K562 (cell line): Measurements from ENCODE around the gene ZCCHC8. TPM values are rescaled to one million over a fixed set of nuclear protein-coding genes. Genes with fewer than 3 reads are reported as not detected.

Source experiments
- CHD2 ChIP-seq: IDR thresholded peaks from 2 replicates; pipeline ENCODE4 v1.6.1; 2011; ENCODE audit warnings: low read depth, low read length
- DMBX1 ChIP-seq: fragments of 250-450 bp; sonication (Bioruptor Pico); IDR thresholded peaks from 2 replicates; pipeline ENCODE4 v1.8.0; 2022; ENCODE audit warnings: inconsistent platforms, mild to moderate bottlenecking, moderate library complexity, borderline replicate concordance
- ELF4 ChIP-seq: fragments of 450-650 bp; formaldehyde crosslinking; IDR thresholded peaks from 2 replicates; pipeline ENCODE4 v1.4.0; 2022; ENCODE audit warnings: missing genetic modification characterization
- MYBL2 ChIP-seq, 2 experiments: fragments of 450-650 bp in 1 of 2; sonication (generic) in 1 of 2; formaldehyde crosslinking in 1 of 2; IDR thresholded peaks; 2 replicates each; pipeline versions ENCODE4 v1.6.1 to v1.8.1; 2017 to 2022; ENCODE audit warnings: borderline replicate concordance in 1 of 2, inconsistent platforms in 1 of 2, low read depth in 1 of 2, mild to moderate bottlenecking in 1 of 2, missing genetic modification reagents in 1 of 2, moderate library complexity in 1 of 2
- MYNN ChIP-seq, 2 experiments: sonication (generic); formaldehyde crosslinking in 1 of 2; IDR thresholded peaks; 2 replicates each; pipeline versions ENCODE4 v1.5.0 to v1.6.1; 2016 to 2020; ENCODE audit warnings: antibody characterized with exemption in 1 of 2, missing genetic modification reagents in 1 of 2
- NFXL1 ChIP-seq: fragments of 450-650 bp; formaldehyde crosslinking; IDR thresholded peaks from 2 replicates; pipeline ENCODE4 v1.4.0; 2021; ENCODE audit warnings: mild to moderate bottlenecking
- POLR2A ChIP-seq: fragments of 450-650 bp; conservative IDR thresholded peaks from 2 replicates; pipeline ENCODE4 v1.6.1; 2016
- SNIP1 ChIP-seq: fragments of 450-650 bp; IDR thresholded peaks from 2 replicates; pipeline ENCODE4 v1.7.1; 2017; ENCODE audit warnings: low read depth, mild to moderate bottlenecking
- SUPT5H ChIP-seq: fragments of 450-650 bp; IDR thresholded peaks from 2 replicates; pipeline ENCODE4 v1.6.1; 2016
- polyA plus RNA-seq, 8 experiments: library from polyadenylated mRNA; depleted of rRNA in 4 of 8; stranded (reverse) in 5 of 8; unstranded in 3 of 8; fragments of >200 nt; fragmentation: Nextera tagmentation in 2 of 8; fragmentation: Illumina TruSeq in 1 of 8; extraction: Ambion mirVana in 2 of 8; extraction: Trizol in 1 of 8; gene quantifications; 2 replicates each; pipeline versions ENCODE4 v1.2.1 to v1.2.3, GENCODE V29; 2011 to 2014; ENCODE audit warnings: inconsistent platforms in 1 of 8, missing spikeins in 1 of 8
- total RNA-seq, 7 experiments: library from RNA; depleted of rRNA in 6 of 7; stranded (reverse); fragments of >200 nt in 6 of 7; fragmentation: Illumina TruSeq in 2 of 7; extraction: Trizol in 2 of 7; gene quantifications; 2 replicates each; pipeline versions ENCODE4 v1.2.1 to v1.2.3, GENCODE V29; 2011 to 2021; ENCODE audit warnings: low replicate concordance in 1 of 7
- TF ChIP-seq, protein P1 (sequence below): sonication (generic); IDR thresholded peaks from 2 replicates; pipeline ENCODE4 v1.6.1; 2016
- TF ChIP-seq, protein P2 (sequence below): fragments of 450-650 bp; IDR thresholded peaks from 2 replicates; pipeline ENCODE4 v1.7.0; 2016; ENCODE audit warnings: borderline replicate concordance
- TF ChIP-seq, protein P3 (sequence below), 3 experiments: fragments of 200-800 bp in 1 of 3; fragments of 250-450 bp in 1 of 3; fragments of 450-650 bp in 1 of 3; sonication (Bioruptor Pico) in 1 of 3; sonication (Bioruptor generic) in 1 of 3; formaldehyde crosslinking in 1 of 3; IDR thresholded peaks; 2 replicates each; pipeline versions ENCODE4 v1.6.1 to v1.8.0; 2016 to 2022; ENCODE audit warnings: mild to moderate bottlenecking in 2 of 3, missing genetic modification characterization in 2 of 3, missing compliant biosample characterization in 1 of 3, moderate library complexity in 1 of 3
- TF ChIP-seq, protein P4 (sequence below): fragments of 250-450 bp; sonication (Bioruptor Pico); IDR thresholded peaks from 2 replicates; pipeline ENCODE4 v1.8.0; 2022; ENCODE audit warnings: moderate library complexity, mild to moderate bottlenecking, inconsistent platforms
- TF ChIP-seq, protein P5 (sequence below): fragments of 450-650 bp; IDR thresholded peaks from 2 replicates; pipeline ENCODE4 v1.6.1; 2018; ENCODE audit not compliant: partially characterized antibody

Gene ZCCHC8
- total and polyA plus RNA-seq, 9 of the 15 experiments (the other 6 are each of a cell fraction or from before 2014, with no cell fraction given), result 14.8 to 50.9 (median 34.1) TPM

DNA sequence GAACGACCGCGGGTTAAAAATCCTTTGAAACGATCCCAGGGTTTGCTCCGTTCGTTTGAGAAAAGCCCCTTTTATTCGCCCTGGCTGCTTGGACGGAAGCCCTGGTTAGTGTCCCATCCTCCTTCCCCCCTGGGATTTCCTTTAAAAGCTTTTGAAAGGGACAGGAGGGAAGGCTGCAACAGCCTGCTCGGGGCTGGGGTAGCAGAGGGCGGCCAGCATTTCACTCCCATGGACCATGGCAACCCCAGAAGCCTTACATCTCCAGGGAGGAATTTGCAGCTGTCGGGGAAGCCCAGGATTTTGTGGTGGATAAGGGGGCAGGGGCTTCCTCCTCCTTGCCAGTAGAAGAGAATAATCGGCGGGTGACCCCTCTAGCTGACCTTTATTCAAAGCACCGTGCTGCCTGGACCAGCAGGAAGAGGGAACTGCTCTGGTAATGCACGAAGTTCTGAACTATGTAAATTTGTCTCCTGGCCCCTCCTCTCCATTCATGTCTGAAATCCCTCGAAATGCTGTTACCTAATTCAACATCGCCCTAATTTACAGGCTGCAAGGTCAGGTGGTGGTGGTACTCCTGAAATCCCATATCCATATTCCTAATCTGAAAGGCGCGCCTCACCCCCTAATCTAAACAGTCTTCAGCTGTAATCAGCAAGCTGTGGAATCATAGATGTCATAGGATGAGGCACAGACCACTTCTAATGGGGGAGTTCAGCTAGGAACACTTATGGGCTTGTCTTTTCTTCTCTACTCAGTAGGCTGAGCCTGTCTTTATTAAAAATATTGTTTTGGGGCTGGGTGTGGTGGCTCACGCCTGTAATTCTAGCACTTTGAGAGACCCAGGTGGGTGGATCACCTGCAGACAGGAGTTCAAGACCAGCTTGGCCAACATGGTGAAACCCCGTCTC lies 77.2 kb downstream of the ZCCHC8 start (continued):
- TF ChIP-seq, protein P1, sequence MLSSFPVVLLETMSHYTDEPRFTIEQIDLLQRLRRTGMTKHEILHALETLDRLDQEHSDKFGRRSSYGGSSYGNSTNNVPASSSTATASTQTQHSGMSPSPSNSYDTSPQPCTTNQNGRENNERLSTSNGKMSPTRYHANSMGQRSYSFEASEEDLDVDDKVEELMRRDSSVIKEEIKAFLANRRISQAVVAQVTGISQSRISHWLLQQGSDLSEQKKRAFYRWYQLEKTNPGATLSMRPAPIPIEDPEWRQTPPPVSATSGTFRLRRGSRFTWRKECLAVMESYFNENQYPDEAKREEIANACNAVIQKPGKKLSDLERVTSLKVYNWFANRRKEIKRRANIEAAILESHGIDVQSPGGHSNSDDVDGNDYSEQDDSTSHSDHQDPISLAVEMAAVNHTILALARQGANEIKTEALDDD, result no peak
- no peak; the same call in 1 of the 2 replicates for TF ChIP-seq DMBX1
- no peak for TF ChIP-seq SNIP1
- no peak for TF ChIP-seq ELF4 (CRISPR knock-in tag)
- TF ChIP-seq, protein P2, sequence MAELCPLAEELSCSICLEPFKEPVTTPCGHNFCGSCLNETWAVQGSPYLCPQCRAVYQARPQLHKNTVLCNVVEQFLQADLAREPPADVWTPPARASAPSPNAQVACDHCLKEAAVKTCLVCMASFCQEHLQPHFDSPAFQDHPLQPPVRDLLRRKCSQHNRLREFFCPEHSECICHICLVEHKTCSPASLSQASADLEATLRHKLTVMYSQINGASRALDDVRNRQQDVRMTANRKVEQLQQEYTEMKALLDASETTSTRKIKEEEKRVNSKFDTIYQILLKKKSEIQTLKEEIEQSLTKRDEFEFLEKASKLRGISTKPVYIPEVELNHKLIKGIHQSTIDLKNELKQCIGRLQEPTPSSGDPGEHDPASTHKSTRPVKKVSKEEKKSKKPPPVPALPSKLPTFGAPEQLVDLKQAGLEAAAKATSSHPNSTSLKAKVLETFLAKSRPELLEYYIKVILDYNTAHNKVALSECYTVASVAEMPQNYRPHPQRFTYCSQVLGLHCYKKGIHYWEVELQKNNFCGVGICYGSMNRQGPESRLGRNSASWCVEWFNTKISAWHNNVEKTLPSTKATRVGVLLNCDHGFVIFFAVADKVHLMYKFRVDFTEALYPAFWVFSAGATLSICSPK, result no peak
- TF ChIP-seq, protein P3, sequence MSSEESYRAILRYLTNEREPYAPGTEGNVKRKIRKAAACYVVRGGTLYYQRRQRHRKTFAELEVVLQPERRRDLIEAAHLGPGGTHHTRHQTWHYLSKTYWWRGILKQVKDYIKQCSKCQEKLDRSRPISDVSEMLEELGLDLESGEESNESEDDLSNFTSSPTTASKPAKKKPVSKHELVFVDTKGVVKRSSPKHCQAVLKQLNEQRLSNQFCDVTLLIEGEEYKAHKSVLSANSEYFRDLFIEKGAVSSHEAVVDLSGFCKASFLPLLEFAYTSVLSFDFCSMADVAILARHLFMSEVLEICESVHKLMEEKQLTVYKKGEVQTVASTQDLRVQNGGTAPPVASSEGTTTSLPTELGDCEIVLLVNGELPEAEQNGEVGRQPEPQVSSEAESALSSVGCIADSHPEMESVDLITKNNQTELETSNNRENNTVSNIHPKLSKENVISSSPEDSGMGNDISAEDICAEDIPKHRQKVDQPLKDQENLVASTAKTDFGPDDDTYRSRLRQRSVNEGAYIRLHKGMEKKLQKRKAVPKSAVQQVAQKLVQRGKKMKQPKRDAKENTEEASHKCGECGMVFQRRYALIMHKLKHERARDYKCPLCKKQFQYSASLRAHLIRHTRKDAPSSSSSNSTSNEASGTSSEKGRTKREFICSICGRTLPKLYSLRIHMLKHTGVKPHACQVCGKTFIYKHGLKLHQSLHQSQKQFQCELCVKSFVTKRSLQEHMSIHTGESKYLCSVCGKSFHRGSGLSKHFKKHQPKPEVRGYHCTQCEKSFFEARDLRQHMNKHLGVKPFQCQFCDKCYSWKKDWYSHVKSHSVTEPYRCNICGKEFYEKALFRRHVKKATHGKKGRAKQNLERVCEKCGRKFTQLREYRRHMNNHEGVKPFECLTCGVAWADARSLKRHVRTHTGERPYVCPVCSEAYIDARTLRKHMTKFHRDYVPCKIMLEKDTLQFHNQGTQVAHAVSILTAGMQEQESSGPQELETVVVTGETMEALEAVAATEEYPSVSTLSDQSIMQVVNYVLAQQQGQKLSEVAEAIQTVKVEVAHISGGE (CRISPR knock-in tag; IDR thresholded peaks at IDR 0.05), result no peak
- TF ChIP-seq MYNN (IDR thresholded peaks at IDR 0.05), result no peak
- TF ChIP-seq MYNN (CRISPR knock-in tag; IDR thresholded peaks at IDR 0.05), result no peak
- peak; percentile 63 for TF ChIP-seq SUPT5H
- no peak for TF ChIP-seq MYBL2 (IDR thresholded peaks at IDR 0.05; ENCODE audit: low read depth)
- no peak for TF ChIP-seq MYBL2 (CRISPR knock-in tag; IDR thresholded peaks at IDR 0.05; ENCODE audit: borderline replicate concordance)
- no peak for TF ChIP-seq NFXL1 (CRISPR knock-in tag)
- TF ChIP-seq, protein P4, sequence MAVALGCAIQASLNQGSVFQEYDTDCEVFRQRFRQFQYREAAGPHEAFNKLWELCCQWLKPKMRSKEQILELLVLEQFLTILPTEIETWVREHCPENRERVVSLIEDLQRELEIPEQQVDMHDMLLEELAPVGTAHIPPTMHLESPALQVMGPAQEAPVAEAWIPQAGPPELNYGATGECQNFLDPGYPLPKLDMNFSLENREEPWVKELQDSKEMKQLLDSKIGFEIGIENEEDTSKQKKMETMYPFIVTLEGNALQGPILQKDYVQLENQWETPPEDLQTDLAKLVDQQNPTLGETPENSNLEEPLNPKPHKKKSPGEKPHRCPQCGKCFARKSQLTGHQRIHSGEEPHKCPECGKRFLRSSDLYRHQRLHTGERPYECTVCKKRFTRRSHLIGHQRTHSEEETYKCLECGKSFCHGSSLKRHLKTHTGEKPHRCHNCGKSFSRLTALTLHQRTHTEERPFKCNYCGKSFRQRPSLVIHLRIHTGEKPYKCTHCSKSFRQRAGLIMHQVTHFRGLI (CRISPR knock-in tag), result no peak
- TF ChIP-seq, protein P5, sequence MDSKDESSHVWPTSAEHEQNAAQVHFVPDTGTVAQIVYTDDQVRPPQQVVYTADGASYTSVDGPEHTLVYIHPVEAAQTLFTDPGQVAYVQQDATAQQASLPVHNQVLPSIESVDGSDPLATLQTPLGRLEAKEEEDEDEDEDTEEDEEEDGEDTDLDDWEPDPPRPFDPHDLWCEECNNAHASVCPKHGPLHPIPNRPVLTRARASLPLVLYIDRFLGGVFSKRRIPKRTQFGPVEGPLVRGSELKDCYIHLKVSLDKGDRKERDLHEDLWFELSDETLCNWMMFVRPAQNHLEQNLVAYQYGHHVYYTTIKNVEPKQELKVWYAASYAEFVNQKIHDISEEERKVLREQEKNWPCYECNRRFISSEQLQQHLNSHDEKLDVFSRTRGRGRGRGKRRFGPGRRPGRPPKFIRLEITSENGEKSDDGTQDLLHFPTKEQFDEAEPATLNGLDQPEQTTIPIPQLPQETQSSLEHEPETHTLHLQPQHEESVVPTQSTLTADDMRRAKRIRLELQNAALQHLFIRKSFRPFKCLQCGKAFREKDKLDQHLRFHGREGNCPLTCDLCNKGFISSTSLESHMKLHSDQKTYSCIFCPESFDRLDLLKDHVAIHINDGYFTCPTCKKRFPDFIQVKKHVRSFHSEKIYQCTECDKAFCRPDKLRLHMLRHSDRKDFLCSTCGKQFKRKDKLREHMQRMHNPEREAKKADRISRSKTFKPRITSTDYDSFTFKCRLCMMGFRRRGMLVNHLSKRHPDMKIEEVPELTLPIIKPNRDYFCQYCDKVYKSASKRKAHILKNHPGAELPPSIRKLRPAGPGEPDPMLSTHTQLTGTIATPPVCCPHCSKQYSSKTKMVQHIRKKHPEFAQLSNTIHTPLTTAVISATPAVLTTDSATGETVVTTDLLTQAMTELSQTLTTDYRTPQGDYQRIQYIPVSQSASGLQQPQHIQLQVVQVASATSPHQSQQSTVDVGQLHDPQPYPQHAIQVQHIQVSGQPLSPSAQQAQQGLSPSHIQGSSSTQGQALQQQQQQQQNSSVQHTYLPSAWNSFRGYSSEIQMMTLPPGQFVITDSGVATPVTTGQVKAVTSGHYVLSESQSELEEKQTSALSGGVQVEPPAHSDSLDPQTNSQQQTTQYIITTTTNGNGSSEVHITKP, result peak; percentile 92
- TF ChIP-seq POLR2A, result peak; percentile 84
- no peak for TF ChIP-seq CHD2
